ENCODE measurements around the gene POLR2J.

Gene POLR2J

DNA sequence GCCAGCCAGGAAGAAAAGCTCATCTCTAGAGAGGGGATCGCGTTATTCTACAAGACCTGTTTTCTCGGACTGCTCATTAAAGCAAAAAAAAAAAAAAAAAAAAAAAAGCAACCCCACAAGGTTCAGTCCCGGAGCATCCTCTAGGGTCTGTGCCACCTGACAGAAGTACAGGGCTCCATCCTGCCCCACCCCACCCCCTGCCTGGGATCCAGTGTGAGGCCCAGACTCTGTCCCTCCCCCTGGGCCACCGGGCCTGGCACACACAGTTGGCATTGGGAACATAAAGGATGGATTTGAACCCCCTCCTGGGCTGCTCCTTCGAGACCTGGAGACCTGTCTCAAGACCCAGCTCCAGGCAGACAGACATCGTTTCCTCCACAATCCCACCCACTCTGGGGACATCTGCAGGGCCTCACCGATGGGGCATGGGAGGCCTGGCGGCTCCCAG is 44.7 kb downstream of the POLR2J start:
- FAIRE-seq, result no peak

GRCh38 chr7:102433219-102434038 is 45.3 kb downstream of the POLR2J start, which contains the start of gene ORAI2:
ORAI2 (plus strand) TSS chr7:102433575; CDS start chr7:102438957, 5,382 bp downstream.
- no peak for FAIRE-seq

GRCh38 chr7:102432442-102433218 is 46.1 kb downstream of the POLR2J start:
- FAIRE-seq, result no peak

GRCh38 chr7:102431617-102432298 is 47.0 kb downstream of the POLR2J start:
- no peak for FAIRE-seq

- no peak for FAIRE-seq
Measured at GRCh38 chr7:102429141-102429899, 49.4 kb downstream of the POLR2J start.

DNA sequence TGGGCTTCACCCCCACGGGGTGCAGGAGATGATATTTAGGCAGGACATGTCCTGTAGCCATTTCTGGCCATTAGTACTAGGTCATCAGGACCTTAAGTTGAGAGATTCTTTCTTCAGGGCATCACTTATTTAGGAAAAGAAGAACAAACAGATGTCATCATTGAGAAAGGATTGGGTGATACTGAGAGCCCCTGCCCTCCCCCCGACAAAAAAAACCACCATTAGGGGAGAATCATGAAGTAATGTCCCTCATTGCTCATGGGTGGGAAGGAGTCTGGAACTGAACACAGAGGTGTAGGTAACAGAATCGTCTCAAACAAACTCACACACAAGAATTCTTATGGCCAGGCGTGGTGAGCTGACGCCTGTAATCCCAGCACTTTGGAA is 51.7 kb downstream of the POLR2J start:
- no peak for FAIRE-seq

GRCh38 chr7:102426268-102427018 is 52.3 kb downstream of the POLR2J start:
- no peak for FAIRE-seq

- FAIRE-seq, result no peak
Measured at GRCh38 chr7:102425639-102426267, 53.0 kb downstream of the POLR2J start.

- FAIRE-seq, result no peak
Measured at GRCh38 chr7:102424787-102425218, 53.9 kb downstream of the POLR2J start.

DNA sequence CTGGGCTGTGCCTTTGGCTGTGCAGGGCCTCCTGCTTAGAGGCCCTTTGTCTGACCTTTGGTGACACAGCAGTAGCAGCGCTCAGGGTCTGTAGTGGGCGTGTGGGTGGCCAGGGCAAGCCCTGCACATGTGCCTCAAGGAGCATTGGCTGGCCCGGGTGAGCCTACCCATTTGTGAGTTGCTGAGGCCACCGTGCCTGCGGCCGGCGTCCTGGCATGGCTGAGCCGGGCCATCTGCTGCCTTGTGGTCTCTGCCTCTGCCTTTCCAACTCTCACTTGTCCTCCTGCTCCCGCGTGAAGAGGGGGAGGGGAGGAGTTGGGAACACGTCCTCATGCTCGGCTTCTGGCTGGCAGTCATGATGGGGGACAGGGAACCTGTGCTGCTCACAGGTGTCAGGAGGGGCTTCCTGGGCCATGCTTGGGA is 54.6 kb downstream of the POLR2J start:
- FAIRE-seq, result no peak
